HG03066 (cell line): ENCODE data around the gene GSX2.
"Not testable (repeated sequence)": the region's sequence is repeated elsewhere in the genome, so short reads cannot be mapped to it uniquely, and the experiment has no call there.

Experiments used
- ATAC-seq: cut with Tn5 transposase; IDR thresholded peaks from one replicate; pipeline ENCODE4 v1.9.1; 2021; ENCODE audit warnings: low read depth; ENCODE audit not compliant: unreplicated experiment

GSX2 gene

DNA sequence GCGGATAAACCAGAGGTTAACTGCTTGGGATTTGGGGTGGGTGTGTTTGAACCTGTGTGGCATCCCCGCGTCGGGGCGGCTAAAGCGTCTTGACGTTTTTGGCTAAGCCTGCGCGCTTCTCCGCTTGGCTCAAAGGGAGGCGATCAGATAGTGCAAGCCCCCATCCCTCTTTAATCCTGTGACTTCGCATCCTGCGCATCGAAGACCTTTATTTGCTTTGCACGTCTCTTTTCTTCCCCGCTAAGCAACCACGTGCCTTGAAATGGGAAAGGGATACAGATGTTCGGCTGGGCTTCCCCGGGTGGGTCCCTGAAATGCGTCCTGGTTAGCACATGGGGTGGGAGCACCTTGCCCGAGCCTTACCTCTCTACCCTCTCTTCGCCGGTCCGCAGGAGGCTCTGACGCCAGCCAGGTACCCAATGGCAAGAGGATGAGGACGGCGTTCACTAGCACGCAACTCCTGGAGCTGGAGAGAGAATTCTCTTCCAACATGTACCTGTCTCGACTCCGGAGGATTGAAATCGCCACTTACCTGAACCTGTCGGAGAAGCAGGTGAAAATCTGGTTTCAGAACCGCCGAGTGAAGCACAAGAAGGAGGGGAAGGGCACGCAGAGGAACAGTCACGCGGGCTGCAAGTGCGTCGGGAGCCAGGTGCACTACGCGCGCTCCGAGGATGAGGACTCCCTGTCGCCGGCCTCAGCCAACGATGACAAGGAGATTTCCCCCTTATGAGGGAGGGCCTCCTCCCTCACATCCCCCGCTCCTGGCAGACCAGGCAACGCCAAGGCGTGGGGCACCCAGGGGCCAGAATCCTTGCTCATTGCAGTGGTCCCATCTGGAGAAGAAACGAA is 1.5 kb downstream of the GSX2 start:
- no peak for ATAC-seq

DNA sequence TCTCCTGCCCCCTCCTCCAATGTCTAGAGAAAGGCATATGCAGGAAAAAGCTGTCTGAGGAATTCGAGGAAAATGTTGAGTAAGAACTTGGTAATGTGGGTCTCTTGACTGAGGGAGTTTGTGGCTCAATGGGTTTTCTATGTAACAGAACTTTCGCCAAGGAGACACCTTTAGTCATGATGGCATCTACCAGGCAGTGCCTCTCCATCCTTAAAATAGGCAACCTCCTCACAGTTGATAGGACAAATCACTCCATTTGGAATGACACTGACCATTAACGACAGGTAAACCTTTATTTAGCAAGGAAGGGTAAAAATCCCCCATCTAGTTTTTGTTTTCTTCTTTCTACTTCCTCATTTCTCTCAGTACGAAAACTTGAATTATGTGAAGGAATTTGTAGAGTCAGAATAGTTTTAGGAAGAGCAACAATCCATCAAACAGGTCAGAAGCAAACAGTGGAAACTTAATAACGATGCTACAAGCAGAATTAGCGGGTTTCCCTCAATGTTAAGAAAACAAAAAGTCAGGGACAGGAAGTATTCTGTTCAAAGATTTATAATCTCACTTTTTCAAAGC is 2.7 kb downstream of the GSX2 start:
- no peak for ATAC-seq

DNA sequence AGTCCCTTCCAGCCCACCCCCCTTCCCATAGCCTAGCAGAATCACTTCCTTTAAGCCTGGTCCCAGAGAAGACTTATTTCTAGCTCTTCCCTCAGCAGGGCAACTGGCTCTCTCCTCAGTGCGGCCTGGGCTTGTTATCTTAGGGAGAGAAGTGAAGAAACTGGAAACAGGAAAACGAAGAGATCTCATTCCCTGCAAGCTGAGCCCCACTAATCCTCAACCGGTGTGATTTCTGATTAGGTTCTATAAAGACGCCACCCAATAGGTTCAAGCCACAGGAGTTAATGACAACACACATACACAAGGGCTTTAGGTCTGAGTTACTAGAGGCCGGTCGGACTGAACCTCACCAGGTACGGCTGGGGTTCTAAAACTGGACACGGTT is 3.2 kb downstream of the GSX2 start:
- ATAC-seq: no peak

DNA sequence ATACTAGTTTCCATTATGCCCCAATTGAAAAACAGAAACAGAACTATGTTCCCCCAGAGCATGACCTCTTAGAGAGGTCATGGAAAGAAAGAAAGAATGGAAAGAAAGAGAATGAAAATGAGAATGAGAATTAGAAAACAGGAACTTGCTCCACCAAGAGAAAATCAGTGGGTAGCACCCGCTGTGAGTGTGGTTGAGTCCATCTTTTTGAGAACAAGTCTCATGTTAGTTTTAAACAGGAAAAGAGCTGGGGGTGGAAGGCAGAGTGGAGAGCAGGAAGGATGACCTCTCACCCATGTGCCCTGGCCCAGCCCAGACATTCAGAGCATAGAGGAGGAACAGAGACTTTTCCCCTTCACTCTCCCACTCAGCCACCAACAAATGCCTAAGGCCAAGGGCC is 4.9 kb downstream of the GSX2 start:
- no peak for ATAC-seq

DNA sequence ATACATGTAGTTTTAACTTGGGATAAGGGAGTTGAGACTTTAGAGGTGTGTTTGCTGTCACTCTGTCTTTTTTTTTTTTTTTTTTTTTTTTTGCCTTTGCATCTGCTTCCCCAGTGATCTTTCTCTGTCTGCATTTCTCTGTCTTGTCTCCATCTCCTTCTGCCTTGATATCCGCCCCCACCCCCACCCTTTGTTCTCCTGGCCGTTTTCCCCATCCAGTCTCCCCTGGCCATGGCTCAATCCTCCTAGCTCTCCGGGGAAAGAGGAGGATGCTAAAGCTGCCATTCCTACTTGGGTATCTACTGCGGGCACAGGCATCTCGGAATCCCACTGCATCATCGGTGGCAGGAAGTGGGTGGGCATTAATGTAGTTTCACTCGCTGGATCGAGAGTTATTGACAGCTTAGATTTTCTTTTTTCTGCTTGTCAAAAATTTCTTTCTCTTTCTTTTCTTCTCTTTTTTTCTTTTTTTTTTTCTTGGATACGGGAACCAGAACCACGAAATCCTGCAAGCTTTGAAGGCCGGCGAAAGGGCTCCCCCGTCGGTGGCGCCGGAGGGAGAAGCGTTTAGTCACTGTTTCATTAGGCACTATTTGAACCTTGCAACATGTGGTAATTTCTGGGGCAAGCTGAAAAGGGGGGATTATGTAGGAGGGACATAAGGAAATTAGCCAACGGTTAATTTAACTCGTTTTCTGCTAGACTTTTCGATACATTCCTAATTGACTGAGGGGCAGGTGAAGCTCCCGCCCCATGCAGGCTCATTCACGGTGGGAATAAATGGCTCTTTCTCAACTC is 8.2 kb downstream of the GSX2 start:
- ATAC-seq: no peak

DNA sequence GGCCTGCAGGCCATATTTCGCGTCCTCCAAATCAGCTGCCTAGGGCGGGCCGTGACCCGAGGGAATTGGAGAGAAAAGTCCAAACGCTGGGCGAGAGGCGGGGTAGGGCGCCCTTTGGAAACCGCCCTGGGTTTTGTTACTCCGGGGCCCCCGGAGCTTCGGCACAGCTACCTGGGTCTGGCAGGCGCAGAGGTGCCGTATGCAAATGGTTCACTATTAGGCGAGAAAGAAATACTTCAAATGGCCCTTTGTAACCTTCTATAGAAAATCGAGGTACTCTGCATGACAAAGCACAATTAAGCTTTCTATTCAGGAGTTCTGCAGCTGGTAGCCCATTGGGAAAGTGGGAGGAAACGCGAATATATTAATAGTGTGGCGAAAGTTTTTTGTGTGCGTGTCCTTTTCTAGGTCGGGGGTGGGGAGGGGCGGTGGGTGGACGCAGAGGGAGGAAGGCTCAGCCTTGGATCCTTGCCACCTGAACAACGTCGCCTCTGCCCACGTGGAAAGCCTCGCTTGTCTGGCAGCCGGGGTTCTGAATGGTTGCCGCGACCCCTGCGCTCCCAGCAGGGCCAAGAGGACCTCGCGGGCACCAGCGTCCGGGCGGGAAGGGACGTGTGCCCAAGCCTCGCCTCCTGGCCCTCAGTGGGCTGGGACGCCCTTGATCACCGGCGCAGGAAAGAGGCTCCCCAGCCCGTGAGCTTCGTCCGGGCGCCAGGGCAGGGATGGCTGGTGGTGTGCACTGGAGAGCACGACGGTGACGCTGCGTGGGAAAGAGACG is 9.5 kb downstream of the GSX2 start:
- ATAC-seq: no peak

DNA sequence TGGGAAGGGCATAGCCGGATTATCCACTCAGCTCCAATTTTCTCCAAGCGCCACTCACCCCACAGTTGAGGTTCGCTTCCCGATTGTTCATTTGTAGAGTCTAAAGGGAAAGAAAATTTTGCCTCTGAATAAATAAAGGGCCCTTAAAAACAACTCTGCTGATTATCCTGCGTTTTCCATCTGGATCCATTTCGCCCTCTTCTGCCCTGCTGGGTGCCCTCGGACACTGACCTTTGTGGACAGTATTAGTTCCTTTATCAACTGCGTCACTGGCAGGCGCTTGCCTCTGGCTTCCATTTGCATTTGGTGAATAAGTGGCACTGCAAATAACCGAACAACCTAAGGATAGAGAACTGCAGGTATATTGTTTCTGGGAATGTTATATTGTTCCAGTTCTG is 10.1 kb downstream of the GSX2 start:
- ATAC-seq: no peak

DNA sequence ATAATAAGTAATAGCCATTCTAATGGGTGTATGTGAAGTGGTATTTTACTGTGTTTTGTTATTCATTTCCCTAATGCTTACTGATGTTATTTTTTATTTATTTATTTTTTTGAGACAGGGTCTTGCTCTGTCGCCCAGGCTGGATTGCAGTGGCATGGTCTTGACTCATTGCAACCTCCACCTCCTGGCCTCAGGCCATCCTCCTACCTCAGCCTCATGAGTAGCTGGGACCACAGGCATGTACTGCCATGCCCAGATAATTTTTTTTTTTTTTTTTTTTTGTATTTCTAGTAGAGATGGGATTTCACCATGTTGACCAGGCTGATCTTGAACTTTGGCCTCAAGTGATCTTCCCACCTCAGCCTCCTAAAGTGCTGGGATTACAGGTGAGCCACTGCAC is 13.2 kb downstream of the GSX2 start:
- ATAC-seq: not testable (repeated sequence)

DNA sequence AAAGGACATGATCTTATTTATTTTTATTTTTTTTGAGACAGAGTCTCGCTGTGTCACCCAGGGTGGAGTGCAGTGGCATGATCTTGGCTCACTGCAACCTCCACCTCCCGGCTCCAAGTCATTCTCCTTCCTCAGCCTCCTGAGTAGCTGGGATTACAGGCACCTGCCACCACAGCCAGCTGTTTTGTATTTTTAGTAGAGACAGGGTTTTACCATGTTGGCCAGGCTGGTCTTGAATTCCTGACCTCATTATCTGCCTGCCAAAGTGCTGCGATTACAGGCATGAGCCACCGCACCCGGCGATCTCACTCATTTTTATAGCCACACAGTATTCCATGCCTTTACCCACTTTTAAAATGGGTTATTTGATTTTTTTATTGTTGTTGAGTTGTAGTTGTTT is 16.3 kb downstream of the GSX2 start:
- ATAC-seq: not testable (repeated sequence)

DNA sequence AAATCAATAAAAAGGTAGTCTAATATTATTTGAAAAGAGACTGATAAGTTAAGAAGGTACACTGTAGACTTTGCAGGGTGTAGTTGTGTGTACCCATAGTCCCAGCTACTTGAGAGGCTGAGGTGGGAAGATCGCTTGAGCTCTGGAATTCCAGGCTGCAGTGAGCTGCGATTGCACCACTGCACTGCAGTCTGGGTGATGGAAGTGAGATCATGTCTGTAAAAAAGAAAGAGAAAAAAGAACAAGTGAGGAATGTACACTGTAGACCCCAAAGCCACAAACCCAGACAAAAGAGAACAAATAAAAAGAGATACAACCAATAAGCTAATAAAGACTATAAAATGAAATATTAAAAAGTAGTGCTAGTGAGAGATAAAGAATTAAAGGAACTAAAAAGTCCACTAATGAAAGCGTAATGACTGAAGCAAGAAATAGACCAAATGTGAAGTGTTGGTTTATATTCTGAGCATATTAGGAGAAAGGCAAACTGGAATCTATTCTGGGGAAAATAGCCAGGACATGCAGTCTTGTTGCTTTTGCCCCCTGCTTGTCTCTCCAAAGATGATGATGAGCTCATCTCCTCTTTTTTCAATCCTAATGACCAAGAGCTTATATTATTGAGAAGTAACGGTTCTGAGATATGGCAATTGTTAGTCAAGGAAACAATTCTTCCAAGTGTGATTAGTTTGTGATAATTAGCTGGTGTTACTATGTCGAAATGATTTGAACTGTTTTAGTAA is 19.1 kb downstream of the GSX2 start:
- ATAC-seq: no peak

DNA sequence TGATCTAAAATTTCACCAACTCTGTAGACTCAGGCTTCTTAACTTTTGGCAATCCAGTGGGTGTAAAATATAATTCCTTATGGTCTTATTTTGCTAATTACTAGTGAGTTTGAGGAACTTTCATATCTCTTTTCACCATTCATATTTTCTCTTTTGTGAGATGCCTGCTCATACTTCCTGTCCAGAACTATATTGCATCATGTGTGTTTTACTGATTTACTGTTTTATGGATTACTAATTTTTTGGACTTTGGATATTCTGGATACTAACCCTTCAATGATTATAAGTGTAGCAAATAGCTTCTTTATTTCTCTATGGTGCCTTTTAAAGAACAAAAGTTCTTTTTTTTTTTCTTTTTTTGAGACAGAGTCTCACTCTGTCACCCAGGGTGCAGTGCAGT is 20.6 kb downstream of the GSX2 start:
- ATAC-seq: no peak

DNA sequence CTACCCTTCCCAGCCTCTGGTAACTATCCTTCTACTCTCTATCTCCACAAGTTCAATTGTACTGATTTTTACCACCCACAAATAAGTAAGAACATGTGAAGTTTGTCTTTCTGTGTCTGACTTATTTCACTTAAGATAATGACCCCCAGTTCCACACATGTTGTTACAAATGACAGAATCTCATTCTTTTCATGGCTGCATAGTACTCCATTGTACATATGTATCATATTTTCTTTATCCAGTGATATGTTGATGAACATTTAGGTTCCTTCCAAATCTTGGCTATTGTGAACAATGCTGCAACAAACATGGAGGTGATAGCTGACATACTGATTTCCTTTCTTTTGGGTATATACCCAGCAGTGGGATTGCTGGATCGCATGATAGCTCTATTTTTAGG is 27.7 kb downstream of the GSX2 start:
- no peak for ATAC-seq

DNA sequence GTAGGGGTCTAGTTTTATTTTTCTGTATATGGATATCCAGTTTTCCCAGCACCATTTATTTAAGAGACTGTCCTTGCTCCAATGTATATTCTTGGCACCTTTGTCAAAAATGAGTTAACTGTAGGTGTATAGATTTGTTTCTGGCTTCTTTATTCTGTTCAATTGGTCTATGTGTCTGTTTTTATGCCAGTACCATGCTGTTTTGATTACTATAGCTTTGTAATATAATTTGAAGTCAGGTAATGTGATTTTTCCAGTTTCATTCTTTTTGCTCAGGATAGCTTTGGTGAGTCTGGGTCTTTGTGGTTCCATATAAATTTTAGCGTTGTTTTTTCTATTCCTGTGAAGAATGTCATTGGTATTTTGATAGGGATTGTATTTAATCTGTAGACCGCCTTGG is 28.7 kb downstream of the GSX2 start:
- not testable (repeated sequence) for ATAC-seq

DNA sequence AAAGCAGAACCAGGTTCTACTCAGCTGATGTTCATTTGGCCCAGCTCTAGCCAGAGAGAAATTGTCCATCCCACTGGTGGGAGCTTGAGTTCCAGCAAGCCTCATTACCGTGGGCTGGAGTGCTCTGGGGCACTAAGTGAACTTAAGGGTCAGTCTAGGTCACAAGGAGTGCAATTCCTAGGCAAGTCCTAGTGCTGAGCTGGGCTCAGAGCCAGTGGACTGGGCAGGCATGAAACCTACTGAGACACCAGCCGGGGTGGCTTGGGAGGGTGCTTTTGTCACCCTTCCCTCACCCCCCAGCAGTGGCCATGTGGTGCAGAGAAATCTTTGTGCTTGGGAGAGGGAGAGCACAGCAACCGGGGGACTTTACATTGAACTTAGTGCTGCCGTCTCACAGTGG is 39.4 kb downstream of the GSX2 start:
- no peak for ATAC-seq

DNA sequence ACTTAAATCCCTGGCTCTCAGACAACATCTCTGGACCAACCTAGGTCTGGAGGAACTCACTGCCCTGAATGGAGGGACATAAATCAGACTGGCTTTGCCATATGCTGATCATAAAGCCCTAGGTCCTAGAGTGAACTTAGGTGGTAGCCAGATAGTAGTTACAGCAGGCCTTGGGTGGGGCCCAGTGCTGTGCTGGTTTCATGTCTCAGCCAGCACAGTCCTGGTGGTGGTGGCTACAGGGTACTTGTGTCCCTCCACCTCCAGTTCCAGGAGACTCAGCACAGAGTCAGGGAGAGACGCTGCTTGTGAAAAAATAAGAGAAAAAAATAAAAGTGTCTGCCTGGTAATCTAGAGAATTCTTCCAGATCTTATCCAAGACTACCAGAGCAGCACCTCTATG is 40.3 kb downstream of the GSX2 start:
- no peak for ATAC-seq

DNA sequence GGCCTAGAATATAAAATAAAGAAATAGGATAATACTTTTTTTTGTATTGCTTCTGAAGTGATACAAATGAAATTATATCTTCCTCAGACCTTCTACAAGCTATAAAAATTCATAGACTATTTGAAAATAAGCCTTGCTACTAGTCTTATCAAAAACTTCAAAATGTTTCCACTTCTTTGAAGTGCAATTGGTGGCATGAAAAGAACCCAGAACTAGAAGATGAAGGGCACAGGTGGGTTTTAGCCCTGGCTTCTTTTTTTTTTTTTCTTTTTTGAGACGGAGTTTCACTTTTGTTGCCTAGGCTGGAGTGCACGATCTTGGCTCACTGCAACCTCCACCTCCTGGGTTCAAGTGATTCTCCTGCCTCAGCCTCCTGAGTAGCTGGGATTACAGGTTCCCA is 44.2 kb downstream of the GSX2 start:
- no peak for ATAC-seq

DNA sequence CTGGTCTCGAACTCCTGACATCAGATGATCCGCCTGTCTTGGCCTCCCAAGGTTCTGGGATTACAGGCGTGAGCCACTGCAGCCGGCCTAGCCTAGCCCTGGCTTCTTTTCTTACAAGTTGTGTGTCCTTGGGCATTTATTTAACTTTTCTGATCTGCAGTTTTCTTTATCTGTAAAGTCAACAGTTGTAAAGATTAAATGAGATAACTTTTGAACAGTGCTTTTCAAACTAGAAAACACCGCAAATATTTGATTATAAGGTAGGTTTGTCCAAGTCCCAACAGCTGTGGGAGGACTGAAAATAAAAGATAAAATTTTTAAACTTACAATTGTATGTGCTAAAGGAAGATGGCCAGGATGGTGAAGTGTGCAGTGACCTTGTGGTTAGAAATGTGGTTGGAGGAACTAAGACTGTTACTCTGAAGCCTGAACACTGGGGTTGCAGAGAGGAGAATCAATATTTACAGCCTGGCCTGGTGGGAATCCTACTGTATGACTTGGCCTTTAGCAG is 44.8 kb downstream of the GSX2 start:
- no peak for ATAC-seq

DNA sequence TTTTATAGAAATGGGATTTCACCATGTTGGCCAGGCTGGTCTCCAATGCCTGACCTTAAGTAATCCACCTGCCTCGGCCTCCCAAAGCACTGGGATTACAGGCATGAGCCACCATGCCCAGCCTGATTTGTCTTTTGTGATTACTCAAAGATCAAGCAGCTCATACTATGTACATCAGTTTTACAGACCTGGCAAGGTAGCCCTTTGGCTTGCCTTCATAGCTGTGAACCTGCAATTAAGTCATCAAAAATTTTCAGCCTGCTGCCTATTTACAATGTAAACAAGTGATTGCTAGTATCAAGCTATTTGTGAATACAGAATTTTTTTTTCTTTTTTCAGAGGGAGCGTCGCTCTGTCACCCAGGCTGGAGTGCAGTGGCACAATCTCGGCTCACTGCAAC is 46.2 kb downstream of the GSX2 start:
- ATAC-seq: no peak

DNA sequence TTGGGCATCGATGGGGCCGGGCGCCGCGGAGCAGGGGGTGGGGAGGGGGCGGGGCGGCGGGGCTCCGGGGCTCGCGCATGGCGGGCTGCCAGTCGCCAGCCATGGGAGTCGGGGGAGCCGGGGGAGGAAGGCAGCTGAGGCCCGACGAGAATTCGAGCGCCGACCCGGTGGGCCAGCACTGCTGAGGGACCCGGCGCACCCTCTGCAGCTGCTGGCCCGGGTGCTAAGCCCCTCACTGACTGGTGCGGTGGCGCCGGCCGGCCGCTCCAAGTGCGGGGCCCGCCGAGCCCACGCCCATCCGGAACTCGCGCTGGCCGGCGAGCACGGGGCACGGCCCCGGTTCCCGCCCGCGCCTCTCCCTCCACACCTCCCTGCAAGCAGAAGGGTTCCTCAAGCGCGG is 49.4 kb downstream of the GSX2 start:
- no peak for ATAC-seq
